GM12801 (cell line): Measurements from ENCODE around the gene BCAS1.

Source experiments
- CTCF ChIP-seq: IDR thresholded peaks from one replicate; pipeline ENCODE4 v1.5.1; 2011; ENCODE audit warnings: control low read depth; ENCODE audit not compliant: insufficient read length; ENCODE audit errors: extremely low read depth

Gene BCAS1

GRCh38 chr20:53900380-53900999, 169.9 kb downstream of the BCAS1 start:
- TF ChIP-seq CTCF: no peak

- no peak for TF ChIP-seq CTCF
Observed at GRCh38 chr20:53899351-53900167, 170.8 kb downstream of the BCAS1 start.

DNA sequence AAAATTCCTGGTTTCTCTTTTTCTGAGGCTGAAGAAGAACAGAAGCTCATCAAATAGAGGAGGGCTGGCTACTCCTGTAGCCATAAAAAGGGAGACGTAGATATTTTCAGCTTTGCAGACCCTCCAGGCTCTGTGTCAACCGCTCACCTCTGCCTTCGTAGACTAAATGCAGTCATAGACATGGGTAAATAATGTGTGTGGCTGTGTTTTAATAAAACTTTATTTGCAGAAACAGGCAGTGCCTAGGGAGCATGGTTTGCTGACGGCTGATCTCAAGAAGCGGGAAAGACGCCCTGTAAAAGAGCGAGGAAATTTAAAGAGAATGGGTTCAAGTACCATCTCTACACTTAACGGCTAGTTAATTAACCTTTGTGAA, 171.8 kb downstream of the BCAS1 start:
- no peak for TF ChIP-seq CTCF

DNA sequence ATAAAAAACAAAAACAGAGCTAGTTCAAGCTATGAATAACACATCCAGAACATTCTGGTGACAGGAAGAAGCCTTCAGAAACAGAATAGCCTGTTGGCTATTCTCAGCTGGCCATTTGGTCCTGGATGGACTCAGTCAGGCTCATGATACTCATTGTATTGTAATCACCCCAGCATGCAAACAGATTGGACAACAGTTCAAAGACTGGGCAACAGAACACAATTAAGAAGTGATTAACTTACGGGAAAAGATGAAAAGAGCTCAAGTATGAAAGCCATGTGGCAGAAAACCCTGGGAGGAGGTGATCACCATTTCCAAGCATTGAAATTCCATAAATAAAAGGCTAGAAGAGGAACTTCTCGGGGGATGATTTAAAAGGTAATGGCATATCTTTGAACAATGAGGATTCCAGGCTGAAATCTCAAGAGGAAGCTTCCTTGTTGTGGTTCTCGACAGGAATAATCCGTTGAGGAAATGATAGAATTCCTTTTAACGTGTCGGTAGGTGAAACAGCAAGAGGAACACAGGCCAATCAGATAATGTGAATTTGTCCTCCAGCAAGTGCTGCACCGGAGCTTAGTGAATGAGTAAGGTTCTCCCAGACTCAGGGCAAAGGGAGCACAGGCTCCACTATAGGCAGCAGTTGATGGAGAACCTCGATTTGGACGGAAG, 172.4 kb downstream of the BCAS1 start:
- no peak for TF ChIP-seq CTCF

GRCh38 chr20:53896647-53897046, 173.7 kb downstream of the BCAS1 start:
- no peak for TF ChIP-seq CTCF

DNA sequence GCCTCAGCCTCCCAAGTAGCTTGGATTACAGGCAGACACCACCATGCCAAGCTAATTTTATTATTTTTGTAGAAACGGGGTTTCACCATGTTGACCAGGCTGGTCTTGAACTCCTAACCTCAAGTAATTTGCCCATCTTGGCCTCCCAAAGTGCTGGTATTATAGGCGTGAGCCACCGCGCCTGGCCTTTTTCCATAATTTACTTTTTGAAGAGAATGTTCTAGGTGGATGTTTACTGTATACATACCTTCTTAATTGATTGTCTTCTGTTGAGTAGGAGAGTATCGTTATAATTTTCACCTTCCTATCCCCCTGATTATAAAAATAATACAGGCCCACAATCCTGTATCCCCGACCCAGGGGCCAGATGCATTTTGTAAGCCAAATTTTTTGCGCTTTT, 174.4 kb downstream of the BCAS1 start:
- no peak for TF ChIP-seq CTCF

- no peak for TF ChIP-seq CTCF
Observed at GRCh38 chr20:53895385-53895755, 175.0 kb downstream of the BCAS1 start.
